ENCODE measurements around the gene HYOU1.

HYOU1 gene

GRCh38 chr11:119015054-119015611 is 41.9 kb downstream of the HYOU1 start:
- TF ChIP-seq CTCF (IDR thresholded peaks at IDR 0.05; ENCODE audit: borderline replicate concordance, control extremely low read depth, extremely low read depth, insufficient read depth, missing control alignments) = no peak
- DNase-seq (ENCODE audit: low spot score) = no peak
- in situ Hi-C loops (cut with MboI; ENCODE audit: low sequenced_read_pairs, unreplicated experiment) = no loop called here

GRCh38 chr11:119014209-119014924 is 42.6 kb downstream of the HYOU1 start:
- TF ChIP-seq CTCF (IDR thresholded peaks at IDR 0.05; ENCODE audit: borderline replicate concordance, control extremely low read depth, extremely low read depth, insufficient read depth, missing control alignments) = no peak
- DNase-seq (ENCODE audit: low spot score) = peak; percentile 5
- in situ Hi-C loops (cut with MboI; ENCODE audit: low sequenced_read_pairs, unreplicated experiment) = no loop called here

- peak; percentile 16 for DNase-seq (ENCODE audit: low spot score)
- in situ Hi-C loops (cut with MboI; ENCODE audit: low sequenced_read_pairs, unreplicated experiment) = no loop called here
- TF ChIP-seq CTCF (IDR thresholded peaks at IDR 0.05; ENCODE audit: borderline replicate concordance, control extremely low read depth, extremely low read depth, insufficient read depth, missing control alignments) = no peak
Observed at GRCh38 chr11:119012629-119013170, 44.3 kb downstream of the HYOU1 start.

GRCh38 chr11:119011476-119012053 is 45.4 kb downstream of the HYOU1 start:
- no peak for TF ChIP-seq CTCF (IDR thresholded peaks at IDR 0.05; ENCODE audit: borderline replicate concordance, control extremely low read depth, extremely low read depth, insufficient read depth, missing control alignments)
- DNase-seq (ENCODE audit: low spot score) = peak; percentile 5
- in situ Hi-C loops (cut with MboI; ENCODE audit: low sequenced_read_pairs, unreplicated experiment) = no loop called here

- no peak for TF ChIP-seq CTCF (IDR thresholded peaks at IDR 0.05; ENCODE audit: borderline replicate concordance, control extremely low read depth, extremely low read depth, insufficient read depth, missing control alignments)
- in situ Hi-C loops (cut with MboI; ENCODE audit: low sequenced_read_pairs, unreplicated experiment) = no loop called here
Observed at GRCh38 chr11:119006656-119007055, 50.3 kb downstream of the HYOU1 start.

GRCh38 chr11:119000906-119001305 is 56.1 kb downstream of the HYOU1 start:
- DNase-seq (ENCODE audit: low spot score) = no peak
- TF ChIP-seq CTCF (IDR thresholded peaks at IDR 0.05; ENCODE audit: borderline replicate concordance, control extremely low read depth, extremely low read depth, insufficient read depth, missing control alignments) = no peak
- in situ Hi-C loops (cut with MboI; ENCODE audit: low sequenced_read_pairs, unreplicated experiment) = no loop called here

More at GRCh38 chr11:119006656-119007055, 50.3 kb downstream of the HYOU1 start:
- no peak for DNase-seq (ENCODE audit: low spot score)
